ENCODE results near the gene CYP4F22. TPM values are rescaled to one million over a fixed set of nuclear protein-coding genes. Genes with fewer than 3 reads are reported as not detected.

The CYP4F22 gene
- total and polyA plus RNA-seq, 2 of the 8 experiments (the other 6 are each of a cell fraction or from before 2014, with no cell fraction given) = not detected

DNA sequence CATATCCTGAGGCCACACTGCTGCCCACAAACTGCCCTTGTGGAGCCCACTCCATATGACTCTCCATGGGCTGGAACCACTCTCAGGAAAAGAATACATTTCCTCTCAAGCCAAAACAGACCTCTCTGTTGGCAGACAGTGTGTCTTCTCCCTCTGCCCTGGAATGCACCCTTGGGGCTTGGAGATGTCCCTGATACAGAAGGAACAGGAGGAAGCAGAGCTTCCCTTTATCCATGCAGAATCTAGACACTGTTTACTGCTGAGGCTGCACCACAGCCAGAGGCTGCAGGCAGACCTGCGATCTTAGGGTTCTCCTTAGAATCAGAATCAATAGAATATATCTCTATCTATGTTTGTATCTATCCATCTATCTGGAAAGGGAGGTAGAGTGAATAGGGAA, 79.9 kb downstream of the CYP4F22 start:
- 71% methylated on average over 1 of the region's 1 CpG; no CpG with 5 or more reads in 1 of the 2 experiments for WGBS, 2 experiments (ENCODE audit: extremely low coverage in 1 of 2, insufficient coverage in 1 of 2, insufficient read length in 1 of 2, insufficient replicate concordance in 2 of 2, low coverage in 1 of 2, low lambda C conversion rate in 2 of 2, missing lambda C conversion rate in 1 of 2)
- POLR2A ChIA-PET (ENCODE audit: partially characterized antibody) = no interaction called here
- H3K18ac ChIP-seq (ENCODE audit: extremely low read depth, low read length) = no peak overlapping the region

More for the DNA sequence above, 79.9 kb downstream of the CYP4F22 start:
- Histone ChIP-seq H2BK120ac (replicated peaks; ENCODE audit: low read depth, low read length) (no peak overlapping the region), H2BK20ac (ENCODE audit: low read length) (no peak overlapping the region), H3K23me2 (ENCODE audit: low read depth, low read length) (no peaks in the 10 kb centered on the region), H3K4me2 (ENCODE audit: insufficient read depth in 1 of 2, low read depth in 2 of 2, low read length in 2 of 2) (no peak overlapping the region), H4K8ac (ENCODE audit: extremely low read depth, insufficient read depth, low read length) (no peak overlapping the region), H3K4me3 (ENCODE audit: extremely low read depth in 1 of 4, insufficient read depth in 2 of 4, low read depth in 3 of 4, low read length in 4 of 4) (no peak overlapping the region), H3K4me1 (replicated peaks in 1 of 4; ENCODE audit: control insufficient read depth in 3 of 4, insufficient read depth in 4 of 4, low read length in 3 of 4) (no peaks in the 10 kb centered on the region), H4K20me1 (replicated peaks in 1 of 2; ENCODE audit: control insufficient read depth in 1 of 2, insufficient read depth in 2 of 2, low read length in 2 of 2) (no peaks in the 10 kb centered on the region), H3K14ac (ENCODE audit: insufficient read length) (no peak overlapping the region), H3K79me1 (ENCODE audit: low read depth, low read length) (no peaks in the 10 kb centered on the region), H3K27me3 (replicated peaks in 1 of 4; ENCODE audit: control insufficient read depth in 3 of 4, extremely low read depth in 1 of 4, insufficient read depth in 3 of 4, low read length in 3 of 4) (no peaks in the 10 kb centered on the region), H3K36me3 (ENCODE audit: control insufficient read depth in 2 of 4, insufficient read depth in 4 of 4, low read length in 3 of 4) (no peaks in the 10 kb centered on the region), H3K23ac (ENCODE audit: insufficient read length) (no peak overlapping the region), H2BK15ac (ENCODE audit: low read length) (no peak overlapping the region), H2BK12ac (ENCODE audit: low read depth, low read length) (no peak overlapping the region), H3K9me3 (ENCODE audit: insufficient read depth in 2 of 2, low read depth in 1 of 2, low read length in 1 of 2) (peaks cover 30 to 78% of the 10 kb centered on the region in 2 experiments), H3K9ac (replicated peaks in 1 of 4; ENCODE audit: extremely low read depth in 1 of 4, low read depth in 3 of 4, low read length in 3 of 4) (no peak overlapping the region), H2AK5ac (ENCODE audit: low read depth, low read length) (no peak overlapping the region), H3K56ac (replicated peaks; ENCODE audit: insufficient read length, low read depth, low read length) (no peak overlapping the region), H4K5ac (ENCODE audit: insufficient read length, low read depth, low read length) (no peak overlapping the region), H3K79me2 (ENCODE audit: control insufficient read depth in 1 of 2, insufficient read depth in 2 of 2, low read length in 2 of 2) (no peaks in the 10 kb centered on the region), H2BK5ac (ENCODE audit: low read depth, low read length) (no peak overlapping the region), H2AFZ (ENCODE audit: low read length) (no peak overlapping the region), H3K27ac (ENCODE audit: low read depth, low read length) (no peak overlapping the region), H3K4ac (replicated peaks; ENCODE audit: insufficient read length, low read depth, low read length) (no peak overlapping the region), H4K91ac (replicated peaks; ENCODE audit: insufficient read length, low read length) (no peak overlapping the region)
- no peak for TF ChIP-seq EGR1 (IDR thresholded peaks at IDR 0.05; ENCODE audit: borderline replicate concordance, low read depth, low read length)
- no peak for TF ChIP-seq HDAC6 (IDR thresholded peaks at IDR 0.05; ENCODE audit: low read depth, low read length)
- TF ChIP-seq GTF2F1 (IDR thresholded peaks at IDR 0.05; ENCODE audit: borderline replicate concordance, low read depth, low read length) = no peak
- TF ChIP-seq SIN3A (conservative IDR thresholded peaks at IDR 0.05 in 1 of 2, IDR thresholded peaks at IDR 0.05 in 1 of 2; ENCODE audit: low read depth in 1 of 2, low read length in 2 of 2) = no peak
- no peak for TF ChIP-seq SIX5 (IDR thresholded peaks at IDR 0.05; ENCODE audit: low read depth, low read length)
- TF ChIP-seq BACH1 (IDR thresholded peaks at IDR 0.05; ENCODE audit: low read length) = no peak
- TF ChIP-seq, protein P1, sequence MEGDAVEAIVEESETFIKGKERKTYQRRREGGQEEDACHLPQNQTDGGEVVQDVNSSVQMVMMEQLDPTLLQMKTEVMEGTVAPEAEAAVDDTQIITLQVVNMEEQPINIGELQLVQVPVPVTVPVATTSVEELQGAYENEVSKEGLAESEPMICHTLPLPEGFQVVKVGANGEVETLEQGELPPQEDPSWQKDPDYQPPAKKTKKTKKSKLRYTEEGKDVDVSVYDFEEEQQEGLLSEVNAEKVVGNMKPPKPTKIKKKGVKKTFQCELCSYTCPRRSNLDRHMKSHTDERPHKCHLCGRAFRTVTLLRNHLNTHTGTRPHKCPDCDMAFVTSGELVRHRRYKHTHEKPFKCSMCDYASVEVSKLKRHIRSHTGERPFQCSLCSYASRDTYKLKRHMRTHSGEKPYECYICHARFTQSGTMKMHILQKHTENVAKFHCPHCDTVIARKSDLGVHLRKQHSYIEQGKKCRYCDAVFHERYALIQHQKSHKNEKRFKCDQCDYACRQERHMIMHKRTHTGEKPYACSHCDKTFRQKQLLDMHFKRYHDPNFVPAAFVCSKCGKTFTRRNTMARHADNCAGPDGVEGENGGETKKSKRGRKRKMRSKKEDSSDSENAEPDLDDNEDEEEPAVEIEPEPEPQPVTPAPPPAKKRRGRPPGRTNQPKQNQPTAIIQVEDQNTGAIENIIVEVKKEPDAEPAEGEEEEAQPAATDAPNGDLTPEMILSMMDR (IDR thresholded peaks at IDR 0.05; ENCODE audit: control extremely low read depth in 1 of 3, insufficient read depth in 1 of 3, low read depth in 1 of 3, low read length in 3 of 3) = no peak
- no peak for TF ChIP-seq SP1 (IDR thresholded peaks at IDR 0.05; ENCODE audit: low read depth, low read length)
- CTCF ChIA-PET (ENCODE audit: partially characterized antibody) = no interaction called here
- DNase-seq (ENCODE audit: low read depth in 1 of 2, low spot score in 2 of 2) (no peak), FAIRE-seq (no peak)
